ENCODE data around the gene SCAMP4. TPM values are rescaled to one million over a fixed set of nuclear protein-coding genes. Genes with fewer than 3 reads are reported as not detected.
"Not testable (repeated sequence)": the region's sequence is repeated elsewhere in the genome, so short reads cannot be mapped to it uniquely, and the experiment has no call there.

SCAMP4 gene
- total and polyA plus RNA-seq, 2 of the 13 experiments (the other 11 are each of a cell fraction or from before 2014, with no cell fraction given): 10.7 to 13.7 TPM

DNA sequence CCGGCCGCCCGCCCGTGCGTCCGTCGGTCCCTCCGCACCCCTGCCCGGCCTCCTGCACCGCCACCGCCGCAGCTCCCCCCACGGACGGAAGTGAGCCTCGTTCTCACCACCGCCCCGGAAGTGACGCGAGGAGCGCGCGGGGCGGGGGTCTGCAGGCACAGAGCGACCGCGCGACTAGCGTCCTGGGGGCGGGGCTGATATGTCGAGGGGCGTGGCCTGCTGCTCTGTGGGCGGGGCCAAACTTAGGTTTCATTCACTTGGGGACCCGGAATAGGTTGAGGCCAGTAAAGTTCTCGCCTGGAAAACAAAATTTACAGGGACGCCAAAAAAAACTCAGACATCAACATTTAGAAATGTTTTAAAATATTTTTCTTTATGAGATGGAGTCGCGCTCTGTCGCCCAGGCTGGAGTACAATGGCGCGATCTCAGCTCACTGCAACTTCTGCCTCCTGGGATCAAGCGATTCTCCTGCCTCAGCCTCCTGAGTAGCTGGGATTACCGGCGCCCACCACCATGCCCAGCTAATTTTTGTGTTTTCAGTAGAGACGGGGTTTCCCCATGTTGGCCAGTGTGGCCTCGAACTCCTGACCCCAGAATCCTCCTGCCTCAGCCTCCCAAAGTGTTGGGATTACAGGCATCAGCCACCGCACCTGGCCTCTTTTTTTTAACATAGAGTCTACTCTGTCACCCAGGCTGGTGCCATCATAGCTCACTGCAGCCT is 19.6 kb upstream of the SCAMP4 start, which contains the start of gene ABHD17A (continued):
- TF ChIP-seq, protein P1, sequence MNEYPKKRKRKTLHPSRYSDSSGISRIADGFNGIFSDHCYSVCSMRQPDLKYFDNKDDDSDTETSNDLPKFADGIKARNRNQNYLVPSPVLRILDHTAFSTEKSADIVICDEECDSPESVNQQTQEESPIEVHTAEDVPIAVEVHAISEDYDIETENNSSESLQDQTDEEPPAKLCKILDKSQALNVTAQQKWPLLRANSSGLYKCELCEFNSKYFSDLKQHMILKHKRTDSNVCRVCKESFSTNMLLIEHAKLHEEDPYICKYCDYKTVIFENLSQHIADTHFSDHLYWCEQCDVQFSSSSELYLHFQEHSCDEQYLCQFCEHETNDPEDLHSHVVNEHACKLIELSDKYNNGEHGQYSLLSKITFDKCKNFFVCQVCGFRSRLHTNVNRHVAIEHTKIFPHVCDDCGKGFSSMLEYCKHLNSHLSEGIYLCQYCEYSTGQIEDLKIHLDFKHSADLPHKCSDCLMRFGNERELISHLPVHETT (CRISPR knock-in tag; conservative IDR thresholded peaks at IDR 0.05): 0 out of 2 replicates have a peak, but pooled peaks have one; percentile 42
- TF ChIP-seq ATF1 (CRISPR knock-in tag; IDR thresholded peaks at IDR 0.05): peak; percentile 76; the same call in 1 of the 2 replicates
- TF ChIP-seq ZNF792 (CRISPR knock-in tag; IDR thresholded peaks at IDR 0.05): 0 out of 2 replicates have a peak, but pooled peaks have one; percentile 43
- TF ChIP-seq HDAC2 (CRISPR knock-in tag; IDR thresholded peaks at IDR 0.05): peak; percentile 16; the same call in 1 of the 2 replicates
- peak; percentile 58 for TF ChIP-seq ZBTB40 (IDR thresholded peaks at IDR 0.05)
- not testable (repeated sequence) for TF ChIP-seq ZBTB40 (CRISPR knock-in tag; IDR thresholded peaks at IDR 0.05)
- peak; percentile 90 for TF ChIP-seq SAP130 (CRISPR knock-in tag; IDR thresholded peaks at IDR 0.05; ENCODE audit: low read depth)
- peak; percentile 49; the same call in 1 of the 2 replicates for TF ChIP-seq FOXK1 (CRISPR knock-in tag; IDR thresholded peaks at IDR 0.05; ENCODE audit: borderline replicate concordance, low read depth)
- peak; percentile 72 for TF ChIP-seq ZFX (CRISPR knock-in tag; IDR thresholded peaks at IDR 0.05; ENCODE audit: low read depth)
- TF ChIP-seq HNRNPLL (IDR thresholded peaks at IDR 0.05; ENCODE audit: low read depth, low read length, poor library complexity, severe bottlenecking): peak; percentile 65
- TF ChIP-seq ZBTB25 (CRISPR knock-in tag; IDR thresholded peaks at IDR 0.05): peak; percentile 59; the same call in 1 of the 2 replicates
- peak; percentile 85 for TF ChIP-seq GABPA (IDR thresholded peaks at IDR 0.05; ENCODE audit: low read depth, low read length)
- TF ChIP-seq GABPA (CRISPR knock-in tag; IDR thresholded peaks at IDR 0.05; ENCODE audit: low read depth): peak; percentile 93
- TF ChIP-seq ZFY (CRISPR knock-in tag; IDR thresholded peaks at IDR 0.05): peak; percentile 45
- TF ChIP-seq KDM2A (CRISPR knock-in tag; IDR thresholded peaks at IDR 0.05; ENCODE audit: borderline replicate concordance, low read depth): peak; percentile 79; the same call in 1 of the 2 replicates
- TF ChIP-seq, protein P2, sequence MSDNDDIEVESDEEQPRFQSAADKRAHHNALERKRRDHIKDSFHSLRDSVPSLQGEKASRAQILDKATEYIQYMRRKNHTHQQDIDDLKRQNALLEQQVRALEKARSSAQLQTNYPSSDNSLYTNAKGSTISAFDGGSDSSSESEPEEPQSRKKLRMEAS (IDR thresholded peaks at IDR 0.05): 0 out of 2 replicates have a peak, but pooled peaks have one; percentile 19
- TF ChIP-seq SOX5 (CRISPR knock-in tag; IDR thresholded peaks at IDR 0.05; ENCODE audit: borderline replicate concordance): 0 out of 2 replicates have a peak, but pooled peaks have one; percentile 6
- peak; percentile 24; the same call in 1 of the 2 replicates for TF ChIP-seq TBX2 (CRISPR knock-in tag; IDR thresholded peaks at IDR 0.05; ENCODE audit: borderline replicate concordance)
- TF ChIP-seq ERF (CRISPR knock-in tag; IDR thresholded peaks at IDR 0.05): 0 out of 2 replicates have a peak, but pooled peaks have one; percentile 27

All from HepG2 (cell line).